HepG2 (cell line): ENCODE results near the gene ANKS6. TPM values are rescaled to one million over a fixed set of nuclear protein-coding genes. Genes with fewer than 3 reads are reported as not detected.

Source experiments
- ATAC-seq: fragments of 200-7000 bp; cut with Tn5 transposase; 3 replicates; pipeline ENCODE4 v1.9.1; 2020; ENCODE audit warnings: mild to moderate bottlenecking, moderate library complexity
- BruUV-seq: library from RNA; stranded (reverse); fragments of 400-500 nt; replicated peaks from 2 replicates; lab custom pipeline; 2021; lab: Mats Ljungman, UMichigan
- CTCF ChIA-PET: fragments of 300-600 bp; formaldehyde crosslinking; extraction: SDS; loops from one replicate; lab custom pipeline; 2021; ENCODE audit warnings: low total read pairs, inconsistent platforms, low intra/inter-chr PET ratio; lab: Yijun Ruan, JAX
- POLR2A ChIA-PET: fragments of 350-600 bp; sonication (Branson Sonifier 250); formaldehyde crosslinking; loops from one replicate; lab custom pipeline; 2020; ENCODE audit warnings: antibody characterized with exemption, inconsistent platforms; lab: Yijun Ruan, JAX
- DNase-seq: peaks from one replicate; pipeline ENCODE4 v3.0.0-alpha.2; 2015; ENCODE audit warnings: low spot score
- FAIRE-seq: peaks from 3 replicates; lab custom pipeline; 2011; peaks lifted over from hg19 to GRCh38; lab: Jason Lieb, UNC
- H2AFZ ChIP-seq: one replicate; pipeline ENCODE4 v1.6.1; 2011; ENCODE audit warnings: low read length, inconsistent platforms
- H3K27ac ChIP-seq: fragments of 300-600 bp; 3 replicates; pipeline ENCODE4 v1.8.0; 2011; ENCODE audit warnings: mixed run types, mild to moderate bottlenecking, mixed read lengths, low read length, inconsistent platforms; ENCODE audit not compliant: insufficient read depth; ENCODE audit errors: extremely low read length
- H3K27me3 ChIP-seq, 2 experiments: fragments of 200-600 bp in 1 of 2; 2 replicates in 1 of 2; 3 replicates in 1 of 2; pipeline versions ENCODE4 v1.6.0 to v1.8.0; 2011; ENCODE audit warnings: low read length in 2 of 2, mild to moderate bottlenecking in 2 of 2, moderate library complexity in 2 of 2, inconsistent platforms in 1 of 2; ENCODE audit not compliant: insufficient read depth in 2 of 2, control insufficient read depth in 1 of 2
- H3K36me3 ChIP-seq, 2 experiments: fragments of 200-600 bp in 1 of 2; replicated peaks in 1 of 2; 2 replicates in 1 of 2; 3 replicates in 1 of 2; pipeline versions ENCODE4 v1.5.1 to v1.8.0; 2011; ENCODE audit warnings: low read length in 2 of 2, inconsistent platforms in 1 of 2; ENCODE audit not compliant: insufficient read depth in 2 of 2, control insufficient read depth in 1 of 2
- H3K4me1 ChIP-seq: 2 replicates; pipeline ENCODE4 v1.5.1; 2012; ENCODE audit warnings: low read length, inconsistent platforms; ENCODE audit not compliant: insufficient read depth
- H3K4me2 ChIP-seq: 2 replicates; pipeline ENCODE4 v1.6.0; 2011; ENCODE audit warnings: low read depth, low read length, inconsistent platforms
- H3K4me3 ChIP-seq, 3 experiments: fragments of 200-600 bp in 1 of 3; sonication (generic), shearing (Covaris generic) in 1 of 3; replicated peaks in 1 of 3; 2 replicates each; pipeline ENCODE4 v1.5.1; 2011 to 2016; ENCODE audit warnings: low read length in 3 of 3, inconsistent platforms in 2 of 3, low read depth in 2 of 3, mild to moderate bottlenecking in 2 of 3, control low read depth in 1 of 3, mixed read lengths in 1 of 3; ENCODE audit not compliant: insufficient read depth in 1 of 3
- H3K79me2 ChIP-seq: one replicate; pipeline ENCODE4 v1.6.1; 2011; ENCODE audit warnings: low read length, inconsistent platforms; ENCODE audit not compliant: insufficient read depth
- H3K9ac ChIP-seq: 2 replicates; pipeline ENCODE4 v1.6.0; 2011; ENCODE audit warnings: mild to moderate bottlenecking, low read depth, low read length, inconsistent platforms; ENCODE audit not compliant: insufficient read depth
- H3K9me3 ChIP-seq: 2 replicates; pipeline ENCODE4 v1.5.1; 2012; ENCODE audit warnings: mild to moderate bottlenecking, low read length
- H4K20me1 ChIP-seq: 2 replicates; pipeline ENCODE4 v1.6.0; 2011; ENCODE audit warnings: inconsistent platforms, mild to moderate bottlenecking, low read length, moderate library complexity; ENCODE audit not compliant: insufficient read depth
- ATF2 ChIP-seq: sonication (generic); formaldehyde crosslinking; IDR thresholded peaks from 2 replicates; pipeline ENCODE4 v1.4.0; 2020; ENCODE audit warnings: missing genetic modification reagents
- BCLAF1 ChIP-seq: fragments of 450-650 bp; IDR thresholded peaks from 2 replicates; pipeline ENCODE4 v1.6.1; 2017; ENCODE audit warnings: mild to moderate bottlenecking
- CSRNP1 ChIP-seq: sonication (generic); formaldehyde crosslinking; IDR thresholded peaks from 2 replicates; pipeline ENCODE4 v1.8.1; 2023; ENCODE audit warnings: mild to moderate bottlenecking, missing genetic modification reagents
- FOXK1 ChIP-seq: sonication (generic); formaldehyde crosslinking; IDR thresholded peaks from 2 replicates; pipeline ENCODE4 v1.4.0; 2020; ENCODE audit warnings: low read depth, missing genetic modification reagents, borderline replicate concordance
- GATA4 ChIP-seq: sonication (generic); IDR thresholded peaks from 2 replicates; pipeline ENCODE4 v1.6.1; 2016; ENCODE audit warnings: antibody characterized with exemption, low read depth, borderline replicate concordance
- IRX3 ChIP-seq: sonication (generic); formaldehyde crosslinking; IDR thresholded peaks from 2 replicates; pipeline ENCODE4 v1.8.1; 2023; ENCODE audit warnings: mild to moderate bottlenecking, low read depth, missing genetic modification reagents, borderline replicate concordance
- KDM2A ChIP-seq: sonication (generic); formaldehyde crosslinking; IDR thresholded peaks from 2 replicates; pipeline ENCODE4 v1.4.0; 2020; ENCODE audit warnings: low read depth, missing genetic modification reagents, borderline replicate concordance
- SRF ChIP-seq: IDR thresholded peaks from 2 replicates; pipeline ENCODE4 v1.6.1; 2011; ENCODE audit warnings: mild to moderate bottlenecking, low read depth, low read length, moderate library complexity
- SYNCRIP ChIP-seq: fragments of 200-400 bp; formaldehyde crosslinking; IDR thresholded peaks from 2 replicates; pipeline ENCODE4 v1.6.1; 2018; ENCODE audit warnings: mild to moderate bottlenecking, low read depth, low read length; ENCODE audit not compliant: insufficient read depth
- ZNF251 ChIP-seq: sonication (generic); formaldehyde crosslinking; IDR thresholded peaks from 2 replicates; pipeline ENCODE4 v1.9.0; 2021; ENCODE audit warnings: mild to moderate bottlenecking, missing genetic modification reagents
- ZNF354B ChIP-seq: sonication (generic); formaldehyde crosslinking; IDR thresholded peaks from 2 replicates; pipeline ENCODE4 v1.8.0; 2022; ENCODE audit warnings: mild to moderate bottlenecking, missing genetic modification reagents
- ZNF451 ChIP-seq: sonication (generic); formaldehyde crosslinking; IDR thresholded peaks from 2 replicates; pipeline ENCODE4 v1.5.0; 2020; ENCODE audit warnings: mild to moderate bottlenecking, missing genetic modification reagents
- ZNF7 ChIP-seq: IDR thresholded peaks from 2 replicates; pipeline ENCODE4 v1.6.1; 2016; ENCODE audit warnings: missing biosample characterization, missing genetic modification reagents
- ZNF800 ChIP-seq: sonication (generic); formaldehyde crosslinking; IDR thresholded peaks from 2 replicates; pipeline ENCODE4 v1.4.0; 2020; ENCODE audit warnings: missing genetic modification reagents
- ZNF816 ChIP-seq: sonication (generic); formaldehyde crosslinking; IDR thresholded peaks from 2 replicates; pipeline ENCODE4 v1.8.0; 2022; ENCODE audit warnings: missing genetic modification reagents, mild to moderate bottlenecking, borderline replicate concordance
- WGBS: methylation state at CpG from one replicate; pipeline ENCODE4 v1.1.6; 2017; ENCODE audit warnings: low lambda C conversion rate; 5-methylcytosine and 5-hydroxymethylcytosine counted together
- in situ Hi-C: cut with HindIII; loops from 2 replicates; pipeline ENCODE4 v1.10.0; 2017; ENCODE audit warnings: low pct_unique_long_range_greater_than_20kb; ENCODE audit not compliant: extremely low pct_ligation_motif_present
- intact Hi-C: fragments of 100-400 bp; cut with micrococcal nuclease; formaldehyde crosslinking; loops from one replicate; pipeline ENCODE4 v1.10.0; 2022; ENCODE audit not compliant: unreplicated experiment
- polyA plus RNA-seq, 8 experiments: library from polyadenylated mRNA; depleted of rRNA in 3 of 8; stranded (reverse) in 7 of 8; unstranded in 1 of 8; fragments of >200 nt; fragmentation: Illumina TruSeq in 4 of 8; extraction: Trizol in 4 of 8; gene quantifications; 2 replicates each; pipeline versions ENCODE4 v1.2.1 to v1.2.3, GENCODE V29; 2011 to 2016; ENCODE audit warnings: low read depth in 4 of 8, missing spikeins in 1 of 8, mixed read lengths in 1 of 8; ENCODE audit not compliant: insufficient read depth in 1 of 8
- total RNA-seq, 5 experiments: library from RNA; depleted of rRNA; stranded (reverse); fragments of >200 nt; fragmentation: Illumina TruSeq; extraction: Trizol; gene quantifications; 2 replicates each; pipeline ENCODE4 v1.2.3, GENCODE V29; 2016; ENCODE audit warnings: low read depth in 1 of 5

Gene ANKS6
- total and polyA plus RNA-seq, 2 of the 13 experiments (the other 11 are each of a cell fraction or from before 2014, with no cell fraction given), result 8.8 to 10.7 TPM

- Histone ChIP-seq H4K20me1 (no peaks in the 10 kb centered on the region), H3K4me3 (no peak overlapping the region), H3K4me2 (no peak overlapping the region), H3K27ac (no peak overlapping the region), H2AFZ (no peak overlapping the region), H3K79me2 (no peaks in the 10 kb centered on the region), H3K9ac (no peak overlapping the region), H3K4me1 (no peaks in the 10 kb centered on the region), H3K27me3 (no peaks in the 10 kb centered on the region), H3K9me3 (no peaks in the 10 kb centered on the region), H3K36me3 (no peaks in the 10 kb centered on the region; a peak in 1 of 5 replicates)
- intact Hi-C loops, result no loop called here
- in situ Hi-C loops, result no loop called here
- WGBS, result 90% methylated on average over 8 of the region's 8 CpGs
- ATAC-seq (no peak), DNase-seq (no peak), FAIRE-seq (no peak)
- CTCF ChIA-PET, result no interaction called here
- no TSS peak for BruUV-seq
- POLR2A ChIA-PET, result no interaction called here
- TF ChIP-seq ZNF816 (no peak), FOXK1 (no peak), CSRNP1 (CRISPR knock-in tag) (no peak), SYNCRIP (no peak), ZNF7 (CRISPR knock-in tag) (no peak), IRX3 (no peak), ZNF800 (CRISPR knock-in tag) (no peak), ZNF354B (CRISPR knock-in tag) (no peak), BCLAF1 (no peak), KDM2A (CRISPR knock-in tag) (no peak), ZNF251 (CRISPR knock-in tag) (no peak), GATA4 (no peak), SRF (no peak), ATF2 (CRISPR knock-in tag) (no peak), ZNF451 (CRISPR knock-in tag) (no peak)
Observed at GRCh38 chr9:98740226-98740881, 56.0 kb downstream of the ANKS6 start.
